Right lobe of liver (tissue), 4 donors: ENCODE measurements around the gene C7orf57.

Source experiments
- POLR2A ChIP-seq: fragments of 450-650 bp; IDR thresholded peaks from one replicate; pipeline ENCODE4 v1.6.1; 2017; ENCODE audit warnings: antibody characterized with exemption, mild to moderate bottlenecking
- TF ChIP-seq, protein P1 (sequence below), 4 donors: fragments of 200-600 bp in 3 of 4; fragments of 450-650 bp in 1 of 4; IDR thresholded peaks; one replicate each; pipeline versions ENCODE4 v1.5.1 to v1.8.0; 2016 to 2022; ENCODE audit warnings: antibody characterized with exemption in 4 of 4, mild to moderate bottlenecking in 2 of 4
- donor health status: DM: no; HTN: no; CAD: no.
- donor health status: DM: no; HTN: no; CAD: no.
- donor health status: DM: no; HTN: yes; CAD: no.

DNA sequence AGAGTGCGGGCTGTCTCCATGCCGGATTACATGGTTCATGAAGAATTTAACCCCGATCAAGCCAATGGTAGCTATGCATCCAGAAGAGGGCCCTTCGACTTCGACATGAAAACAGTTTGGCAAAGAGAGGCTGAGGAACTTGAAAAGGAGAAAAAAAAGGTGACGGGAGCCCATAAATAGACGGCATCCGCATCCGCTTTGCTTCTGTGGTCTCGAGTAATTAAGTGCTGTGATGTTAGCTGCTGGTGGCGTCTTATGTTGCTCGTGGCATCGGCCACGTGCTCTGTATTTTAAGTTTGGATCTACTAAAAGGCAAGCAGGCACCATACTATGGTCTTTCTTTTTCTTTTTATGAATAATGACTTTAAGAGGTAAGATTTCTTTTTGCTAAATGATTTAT is 11.1 kb downstream of the C7orf57 start:
- TF ChIP-seq, protein P1, sequence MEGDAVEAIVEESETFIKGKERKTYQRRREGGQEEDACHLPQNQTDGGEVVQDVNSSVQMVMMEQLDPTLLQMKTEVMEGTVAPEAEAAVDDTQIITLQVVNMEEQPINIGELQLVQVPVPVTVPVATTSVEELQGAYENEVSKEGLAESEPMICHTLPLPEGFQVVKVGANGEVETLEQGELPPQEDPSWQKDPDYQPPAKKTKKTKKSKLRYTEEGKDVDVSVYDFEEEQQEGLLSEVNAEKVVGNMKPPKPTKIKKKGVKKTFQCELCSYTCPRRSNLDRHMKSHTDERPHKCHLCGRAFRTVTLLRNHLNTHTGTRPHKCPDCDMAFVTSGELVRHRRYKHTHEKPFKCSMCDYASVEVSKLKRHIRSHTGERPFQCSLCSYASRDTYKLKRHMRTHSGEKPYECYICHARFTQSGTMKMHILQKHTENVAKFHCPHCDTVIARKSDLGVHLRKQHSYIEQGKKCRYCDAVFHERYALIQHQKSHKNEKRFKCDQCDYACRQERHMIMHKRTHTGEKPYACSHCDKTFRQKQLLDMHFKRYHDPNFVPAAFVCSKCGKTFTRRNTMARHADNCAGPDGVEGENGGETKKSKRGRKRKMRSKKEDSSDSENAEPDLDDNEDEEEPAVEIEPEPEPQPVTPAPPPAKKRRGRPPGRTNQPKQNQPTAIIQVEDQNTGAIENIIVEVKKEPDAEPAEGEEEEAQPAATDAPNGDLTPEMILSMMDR (IDR thresholded peaks at IDR 0.05), result no peak
- TF ChIP-seq POLR2A, result no peak
